ENCODE results near the gene RNF166. TPM values are rescaled to one million over a fixed set of nuclear protein-coding genes. Genes with fewer than 3 reads are reported as not detected.

The RNF166 gene
- total and polyA plus RNA-seq, 2 donors from 2014 or later = 16.3 to 31.4 TPM

DNA sequence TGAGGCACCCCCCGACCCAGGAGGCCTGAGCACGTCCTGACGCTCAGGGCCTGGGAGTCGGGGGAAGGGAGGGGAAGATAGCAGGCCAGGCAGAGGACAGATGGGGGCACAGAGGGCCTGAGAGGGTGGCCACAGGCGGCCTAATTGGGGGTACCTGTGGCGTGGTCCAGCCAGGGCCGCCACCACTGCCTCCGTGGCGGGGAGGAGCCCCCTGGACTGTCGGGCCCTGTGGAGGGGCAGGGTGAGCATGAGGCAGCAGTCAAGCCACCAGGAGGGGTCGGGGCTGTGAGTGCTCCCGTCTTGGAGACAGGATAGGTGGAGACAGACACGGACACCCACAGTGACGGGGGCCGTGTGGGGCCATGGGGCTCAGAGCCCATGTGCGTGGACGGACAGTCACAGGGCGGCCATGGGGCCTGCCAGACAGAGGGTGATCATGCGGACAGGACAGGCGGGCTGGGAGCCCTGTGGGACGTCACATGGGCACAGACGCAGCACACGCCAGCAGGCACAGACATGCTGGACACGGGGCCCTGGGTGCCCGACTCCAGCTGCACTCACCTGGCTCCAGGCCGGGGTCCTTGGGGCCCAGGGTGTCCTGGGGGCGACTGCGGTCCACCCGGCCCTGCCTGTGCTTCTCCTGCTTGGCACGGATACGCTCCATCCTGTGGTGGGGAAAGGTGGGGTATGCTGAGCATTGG, 18.8 kb upstream of the RNF166 start:
- Histone ChIP-seq H3K9me3 (ENCODE audit: control insufficient read depth in 2 of 3, insufficient read depth in 1 of 3, low read length in 3 of 3) (no peaks in the 10 kb centered on the region), H3K36me3 (ENCODE audit: control insufficient read depth in 2 of 3, insufficient read depth in 3 of 3, low read length in 3 of 3) (peaks cover 0 to 10% (median 3%) of the 10 kb centered on the region in 3 donors), H3K27me3 (ENCODE audit: control insufficient read depth, insufficient read depth, low read length) (no peaks in the 10 kb centered on the region), H3K4me1 (ENCODE audit: control insufficient read depth in 2 of 3, insufficient read depth in 2 of 3, low read depth in 1 of 3, low read length in 3 of 3) (no peaks in the 10 kb centered on the region), H3K27ac (ENCODE audit: low read depth in 2 of 2, low read length in 2 of 2) (no peak overlapping the region), H3K9ac (ENCODE audit: low read length in 3 of 3) (no peak overlapping the region), H3K4me3 (ENCODE audit: low read length in 3 of 3) (no peak overlapping the region)
- FAIRE-seq (no peak), DNase-seq (no peak)
- TF ChIP-seq, protein P1, sequence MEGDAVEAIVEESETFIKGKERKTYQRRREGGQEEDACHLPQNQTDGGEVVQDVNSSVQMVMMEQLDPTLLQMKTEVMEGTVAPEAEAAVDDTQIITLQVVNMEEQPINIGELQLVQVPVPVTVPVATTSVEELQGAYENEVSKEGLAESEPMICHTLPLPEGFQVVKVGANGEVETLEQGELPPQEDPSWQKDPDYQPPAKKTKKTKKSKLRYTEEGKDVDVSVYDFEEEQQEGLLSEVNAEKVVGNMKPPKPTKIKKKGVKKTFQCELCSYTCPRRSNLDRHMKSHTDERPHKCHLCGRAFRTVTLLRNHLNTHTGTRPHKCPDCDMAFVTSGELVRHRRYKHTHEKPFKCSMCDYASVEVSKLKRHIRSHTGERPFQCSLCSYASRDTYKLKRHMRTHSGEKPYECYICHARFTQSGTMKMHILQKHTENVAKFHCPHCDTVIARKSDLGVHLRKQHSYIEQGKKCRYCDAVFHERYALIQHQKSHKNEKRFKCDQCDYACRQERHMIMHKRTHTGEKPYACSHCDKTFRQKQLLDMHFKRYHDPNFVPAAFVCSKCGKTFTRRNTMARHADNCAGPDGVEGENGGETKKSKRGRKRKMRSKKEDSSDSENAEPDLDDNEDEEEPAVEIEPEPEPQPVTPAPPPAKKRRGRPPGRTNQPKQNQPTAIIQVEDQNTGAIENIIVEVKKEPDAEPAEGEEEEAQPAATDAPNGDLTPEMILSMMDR (IDR thresholded peaks at IDR 0.05; ENCODE audit: borderline replicate concordance, extremely low read depth, insufficient read depth) = no peak
- intact Hi-C loops (cut with DNase I) = no loop called here

- TF ChIP-seq, protein P1 (IDR thresholded peaks at IDR 0.05; ENCODE audit: borderline replicate concordance, extremely low read depth, insufficient read depth) = no peak
- peaks cover 0 to 16% (median 5%) of the 10 kb centered on the region in 3 donors for H3K36me3 ChIP-seq (ENCODE audit: control insufficient read depth in 2 of 3, insufficient read depth in 3 of 3, low read length in 3 of 3)
- no peak for DNase-seq
Measured at GRCh38 chr16:88723911-88724310, 17.7 kb upstream of the RNF166 start.

GRCh38 chr16:88723507-88723887, 17.3 kb upstream of the RNF166 start:
- intact Hi-C loops (cut with DNase I) = no loop called here
- H3K36me3 ChIP-seq (ENCODE audit: control insufficient read depth in 2 of 3, insufficient read depth in 3 of 3, low read length in 3 of 3) = peaks cover 0 to 18% (median 5%) of the 10 kb centered on the region in 3 donors
- TF ChIP-seq, protein P1 (IDR thresholded peaks at IDR 0.05; ENCODE audit: borderline replicate concordance, extremely low read depth, insufficient read depth) = no peak
- no peak overlapping the region for H3K27ac ChIP-seq (ENCODE audit: low read depth in 2 of 2, low read length in 2 of 2)
- FAIRE-seq (no peak), DNase-seq (no peak)
- no peaks in the 10 kb centered on the region for H3K27me3 ChIP-seq (ENCODE audit: control insufficient read depth, insufficient read depth, low read length)
- no peaks in the 10 kb centered on the region for H3K9me3 ChIP-seq (ENCODE audit: control insufficient read depth in 2 of 3, insufficient read depth in 1 of 3, low read length in 3 of 3)
- H3K4me1 ChIP-seq (ENCODE audit: control insufficient read depth in 2 of 3, insufficient read depth in 2 of 3, low read depth in 1 of 3, low read length in 3 of 3) = no peaks in the 10 kb centered on the region
- H3K9ac ChIP-seq (ENCODE audit: low read length in 3 of 3) = no peak overlapping the region
- H3K4me3 ChIP-seq (ENCODE audit: low read length in 3 of 3) = no peak overlapping the region

More at GRCh38 chr16:88723911-88724310, 17.7 kb upstream of the RNF166 start:
- Histone ChIP-seq H3K4me3 (ENCODE audit: low read length in 3 of 3) (no peak overlapping the region), H3K9ac (ENCODE audit: low read length in 3 of 3) (no peak overlapping the region), H3K27me3 (ENCODE audit: control insufficient read depth, insufficient read depth, low read length) (no peaks in the 10 kb centered on the region), H3K4me1 (ENCODE audit: control insufficient read depth in 2 of 3, insufficient read depth in 2 of 3, low read depth in 1 of 3, low read length in 3 of 3) (no peaks in the 10 kb centered on the region), H3K9me3 (ENCODE audit: control insufficient read depth in 2 of 3, insufficient read depth in 1 of 3, low read length in 3 of 3) (no peaks in the 10 kb centered on the region), H3K27ac (ENCODE audit: low read depth in 2 of 2, low read length in 2 of 2) (no peak overlapping the region)
- intact Hi-C loops (cut with DNase I) = no loop called here
- FAIRE-seq = no peak
